SK-N-SH (cell line): Measurements from ENCODE around the gene GPC5. TPM values are rescaled to one million over a fixed set of nuclear protein-coding genes. Genes with fewer than 3 reads are reported as not detected.

Experiments
- CTCF ChIA-PET: fragments of 300-600, 350-600 bp; formaldehyde crosslinking; extraction: SDS; loops from one replicate; lab custom pipeline; 2021; lab: Yijun Ruan, JAX
- POLR2A ChIA-PET: fragments of 350-600 bp; sonication (Branson Sonifier 250); formaldehyde crosslinking; extraction: SDS; loops from one replicate; lab custom pipeline; 2020; ENCODE audit warnings: antibody characterized with exemption, inconsistent platforms; lab: Yijun Ruan, JAX
- DNase-seq: peaks from one replicate; pipeline ENCODE4 v3.0.0; 2012
- H2AFZ ChIP-seq: fragments of 200-600 bp; sonication (generic); 2 replicates; pipeline ENCODE4 v1.8.1; 2016; ENCODE audit warnings: antibody characterized with exemption, mild to moderate bottlenecking, low read depth
- H3F3A ChIP-seq: fragments of 200-600 bp; sonication (generic); replicated peaks from 2 replicates; pipeline ENCODE3; 2016; ENCODE audit warnings: antibody characterized with exemption, mild to moderate bottlenecking; ENCODE audit not compliant: insufficient read depth
- H3K27ac ChIP-seq, 2 experiments: fragments of 200-500 bp in 1 of 2; fragments of 200-600 bp in 1 of 2; sonication (Bioruptor generic) in 1 of 2; sonication (generic), shearing (Covaris generic) in 1 of 2; 2 replicates each; pipeline versions ENCODE4 v1.5.1 to v1.6.1; 2014 to 2016; ENCODE audit warnings: low read depth in 2 of 2, inconsistent platforms in 1 of 2, low read length in 1 of 2, mild to moderate bottlenecking in 1 of 2, mixed read lengths in 1 of 2
- H3K27me3 ChIP-seq: fragments of 200-600 bp; sonication (generic), shearing (Covaris generic); 2 replicates; pipeline ENCODE4 v1.6.1; 2016; ENCODE audit warnings: mixed run types; ENCODE audit not compliant: insufficient read depth
- H3K36me3 ChIP-seq, 2 experiments: fragments of 200-500 bp in 1 of 2; fragments of 200-600 bp in 1 of 2; sonication (Bioruptor generic) in 1 of 2; sonication (generic) in 1 of 2; replicated peaks in 1 of 2; 2 replicates each; pipeline versions ENCODE3 to v1.5.1; 2014 to 2016; ENCODE audit warnings: low read length in 1 of 2, mild to moderate bottlenecking in 1 of 2; ENCODE audit not compliant: insufficient read depth in 2 of 2, control insufficient read depth in 1 of 2
- H3K4me1 ChIP-seq, 2 experiments: fragments of 200-500 bp in 1 of 2; fragments of 200-600 bp in 1 of 2; sonication (Bioruptor generic) in 1 of 2; sonication (generic), shearing (Covaris generic) in 1 of 2; 2 replicates each; pipeline versions ENCODE4 v1.5.1 to v1.6.1; 2014 to 2016; ENCODE audit warnings: low read depth in 1 of 2, low read length in 1 of 2, mixed run types in 1 of 2; ENCODE audit not compliant: insufficient read depth in 2 of 2, control insufficient read depth in 1 of 2
- H3K4me2 ChIP-seq: fragments of 200-600 bp; sonication (generic), shearing (Covaris generic); 2 replicates; pipeline ENCODE4 v1.6.1; 2017; ENCODE audit warnings: mixed run types
- H3K4me3 ChIP-seq, 2 experiments: fragments of 200-500 bp in 1 of 2; fragments of 200-600 bp in 1 of 2; sonication (Bioruptor generic) in 1 of 2; sonication (generic), shearing (Covaris generic) in 1 of 2; 2 replicates each; pipeline versions ENCODE4 v1.5.1 to v1.8.1; 2014 to 2016; ENCODE audit warnings: low read depth in 2 of 2, inconsistent platforms in 1 of 2, low read length in 1 of 2, mild to moderate bottlenecking in 1 of 2, mixed read lengths in 1 of 2, moderate library complexity in 1 of 2
- H3K79me2 ChIP-seq: fragments of 200-600 bp; sonication (generic); 2 replicates; pipeline ENCODE4 v1.8.1; 2017; ENCODE audit warnings: mild to moderate bottlenecking; ENCODE audit not compliant: insufficient read depth
- H3K9ac ChIP-seq: fragments of 200-600 bp; sonication (generic); 2 replicates; pipeline ENCODE4 v1.6.1; 2017; ENCODE audit warnings: mixed run types
- H3K9me2 ChIP-seq: fragments of 200-600 bp; sonication (generic); 2 replicates; pipeline ENCODE4 v1.6.1; 2017; ENCODE audit warnings: mixed run types
- H3K9me3 ChIP-seq: fragments of 200-600 bp; sonication (generic); 2 replicates; pipeline ENCODE4 v1.6.1; 2017; ENCODE audit warnings: mixed run types, mild to moderate bottlenecking, moderate library complexity
- H4K20me1 ChIP-seq: fragments of 200-600 bp; sonication (generic); 2 replicates; pipeline ENCODE4 v1.6.1; 2017; ENCODE audit warnings: mild to moderate bottlenecking, mixed run types; ENCODE audit not compliant: insufficient read depth
- ELF1 ChIP-seq: IDR thresholded peaks from 2 replicates; pipeline ENCODE4 v1.4.0; 2012
- EP300 ChIP-seq, 2 experiments: IDR thresholded peaks; 2 replicates each; pipeline versions ENCODE4 v1.4.0 to v1.6.1; 2012; ENCODE audit warnings: borderline replicate concordance in 1 of 2, low read depth in 1 of 2, low read length in 1 of 2
- FOSL2 ChIP-seq: IDR thresholded peaks from 2 replicates; pipeline ENCODE4 v1.4.0; 2012; ENCODE audit warnings: low read depth, mild to moderate bottlenecking, moderate library complexity, borderline replicate concordance
- GABPA ChIP-seq: IDR thresholded peaks from 2 replicates; pipeline ENCODE4 v1.4.0; 2012; ENCODE audit warnings: low read depth, mild to moderate bottlenecking
- GATA2 ChIP-seq: sonication (generic); formaldehyde crosslinking; IDR thresholded peaks from 2 replicates; pipeline ENCODE4 v1.5.0; 2020; ENCODE audit warnings: mild to moderate bottlenecking, missing genetic modification reagents
- NFIC ChIP-seq: IDR thresholded peaks from 2 replicates; pipeline ENCODE4 v1.4.0; 2012; ENCODE audit warnings: borderline replicate concordance
- RAD21 ChIP-seq: IDR thresholded peaks from 2 replicates; pipeline ENCODE4 v1.6.1; 2012; ENCODE audit warnings: mild to moderate bottlenecking, low read length
- SIN3A ChIP-seq: IDR thresholded peaks from 2 replicates; pipeline ENCODE4 v1.6.1; 2012; ENCODE audit warnings: low read depth, mild to moderate bottlenecking, low read length, moderate library complexity, borderline replicate concordance
- TCF12 ChIP-seq: IDR thresholded peaks from 2 replicates; pipeline ENCODE4 v1.4.0; 2012
- WGBS: methylation state at CpG from one replicate; pipeline ENCODE4 v1.1.6; 2017; ENCODE audit warnings: low lambda C conversion rate; 5-methylcytosine and 5-hydroxymethylcytosine counted together
- polyA plus RNA-seq, 3 experiments: library from polyadenylated mRNA; depleted of rRNA; stranded (reverse); fragments of >200 nt; gene quantifications; 2 replicates each; pipeline ENCODE4 v1.2.3, GENCODE V29; 2012
- TF ChIP-seq, protein P1 (sequence below): fragments of 200-600 bp; sonication (generic); IDR thresholded peaks from 2 replicates; pipeline ENCODE4 v1.6.1; 2017; ENCODE audit warnings: antibody characterized with exemption, mild to moderate bottlenecking, moderate library complexity

Gene GPC5
- polyA plus RNA-seq, 1 of the 3 experiments (the other 2 are of a cell fraction), result 0.03 TPM

DNA sequence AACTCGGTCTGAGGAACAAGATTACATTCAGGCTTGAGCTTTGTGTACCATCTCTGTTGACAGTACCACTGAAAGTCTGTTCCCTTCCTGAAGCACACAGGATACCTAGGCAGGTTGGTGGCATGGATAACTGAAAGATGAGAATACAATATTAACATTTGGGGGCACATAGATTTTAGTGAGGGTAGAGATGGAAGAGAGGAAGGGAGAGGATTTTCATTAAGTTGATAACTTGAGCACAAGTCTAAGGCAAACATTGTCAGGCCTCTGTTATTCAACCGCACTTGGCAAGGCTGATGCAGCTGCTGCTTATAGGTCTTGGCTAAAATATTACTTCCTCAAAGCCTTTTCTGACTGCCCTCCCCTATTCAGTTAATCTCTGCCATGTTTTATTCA lies 40.0 kb upstream of the GPC5 start (continued):
- TF ChIP-seq, protein P1, sequence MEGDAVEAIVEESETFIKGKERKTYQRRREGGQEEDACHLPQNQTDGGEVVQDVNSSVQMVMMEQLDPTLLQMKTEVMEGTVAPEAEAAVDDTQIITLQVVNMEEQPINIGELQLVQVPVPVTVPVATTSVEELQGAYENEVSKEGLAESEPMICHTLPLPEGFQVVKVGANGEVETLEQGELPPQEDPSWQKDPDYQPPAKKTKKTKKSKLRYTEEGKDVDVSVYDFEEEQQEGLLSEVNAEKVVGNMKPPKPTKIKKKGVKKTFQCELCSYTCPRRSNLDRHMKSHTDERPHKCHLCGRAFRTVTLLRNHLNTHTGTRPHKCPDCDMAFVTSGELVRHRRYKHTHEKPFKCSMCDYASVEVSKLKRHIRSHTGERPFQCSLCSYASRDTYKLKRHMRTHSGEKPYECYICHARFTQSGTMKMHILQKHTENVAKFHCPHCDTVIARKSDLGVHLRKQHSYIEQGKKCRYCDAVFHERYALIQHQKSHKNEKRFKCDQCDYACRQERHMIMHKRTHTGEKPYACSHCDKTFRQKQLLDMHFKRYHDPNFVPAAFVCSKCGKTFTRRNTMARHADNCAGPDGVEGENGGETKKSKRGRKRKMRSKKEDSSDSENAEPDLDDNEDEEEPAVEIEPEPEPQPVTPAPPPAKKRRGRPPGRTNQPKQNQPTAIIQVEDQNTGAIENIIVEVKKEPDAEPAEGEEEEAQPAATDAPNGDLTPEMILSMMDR, result no peak

DNA sequence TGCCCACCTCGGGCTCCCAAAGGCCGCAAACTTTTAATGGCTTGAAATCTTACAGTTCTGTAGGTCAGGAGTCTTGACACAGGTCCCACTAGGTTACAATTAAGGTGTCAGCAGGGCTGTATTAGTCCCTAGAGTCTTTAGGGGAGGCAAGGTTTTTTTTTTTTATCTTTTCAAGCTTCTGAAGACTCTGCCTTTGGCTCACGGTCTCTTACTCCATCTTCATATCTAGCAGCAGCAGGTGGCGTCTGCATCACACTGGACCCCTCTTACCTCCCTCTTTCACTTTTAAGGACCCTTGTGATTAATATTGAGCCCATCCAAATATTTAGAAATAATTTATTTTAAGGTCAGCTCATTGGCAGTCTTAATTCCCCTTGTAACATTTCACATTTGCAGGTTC lies 39.3 kb upstream of the GPC5 start:
- H3K79me2 ChIP-seq, result no peaks in the 10 kb centered on the region
- no peaks in the 10 kb centered on the region; a peak in 1 of 4 replicates for H3K4me1 ChIP-seq
- H2AFZ ChIP-seq, result no peak overlapping the region
- H3K9me3 ChIP-seq, result no peaks in the 10 kb centered on the region
- WGBS, result 93% methylated on average over 4 of the region's 4 CpGs
- H3F3A ChIP-seq, result peaks cover 18% of the 10 kb centered on the region
- H3K4me3 ChIP-seq, result no peak overlapping the region
- no peak overlapping the region for H3K27ac ChIP-seq
- no peak overlapping the region for H3K4me2 ChIP-seq
- ChIA-PET CTCF (interaction anchor here (1.1 to 2.1 kb wide), 2 partner anchors 19 to 423 kb away, joined by 3 to 8 read pairs; no protein-coding TSS in a partner anchor), POLR2A (interaction anchor here (1.1 kb wide), 1 partner anchor 415 kb away, joined by 3 read pairs; no protein-coding TSS in a partner anchor)
- H4K20me1 ChIP-seq, result peaks cover 7% of the 10 kb centered on the region; the same call in 1 of the 2 replicates
- no peaks in the 10 kb centered on the region for H3K9me2 ChIP-seq
- peaks cover 21 to 39% of the 10 kb centered on the region in 2 experiments for H3K36me3 ChIP-seq
- TF ChIP-seq TCF12, result no peak
- no peak for TF ChIP-seq FOSL2
- no peak for TF ChIP-seq EP300 (IDR thresholded peaks at IDR 0.05; ENCODE audit: borderline replicate concordance in 1 of 2, low read depth in 1 of 2, low read length in 1 of 2)
- no peak for TF ChIP-seq GABPA
- no peak for TF ChIP-seq GATA2 (CRISPR knock-in tag)
- TF ChIP-seq ELF1, result no peak
- TF ChIP-seq NFIC, result no peak
- TF ChIP-seq RAD21, result no peak
- DNase-seq, result no peak
- H3K27me3 ChIP-seq, result no peaks in the 10 kb centered on the region
- H3K9ac ChIP-seq, result no peak overlapping the region

DNA sequence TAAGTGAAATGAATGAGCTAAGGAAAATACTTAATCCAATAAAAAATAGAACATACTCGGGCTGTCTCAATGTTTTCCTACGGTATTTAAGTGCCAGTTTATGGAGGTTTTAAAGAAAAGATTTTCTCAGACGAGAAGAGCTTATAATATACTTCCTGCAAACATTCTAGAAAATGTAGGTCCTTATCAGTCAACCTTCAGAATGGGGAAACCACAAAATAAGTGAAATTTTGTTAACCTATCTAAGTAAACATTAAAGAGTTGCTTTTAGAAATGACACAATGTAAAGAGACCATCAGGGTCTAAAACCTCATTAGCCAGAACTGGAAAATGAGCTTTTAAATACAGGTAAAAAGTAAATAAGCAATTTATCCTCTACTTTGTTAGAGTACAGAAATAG lies 38.8 kb upstream of the GPC5 start:
- 74% methylated on average over 3 of the region's 3 CpGs for WGBS

More for the DNA sequence above, 38.8 kb upstream of the GPC5 start:
- H2AFZ ChIP-seq, result no peak overlapping the region
- POLR2A ChIA-PET, result no interaction called here
- H3K4me1 ChIP-seq, result no peaks in the 10 kb centered on the region; a peak in 1 of 4 replicates
- H3K9me3 ChIP-seq, result no peaks in the 10 kb centered on the region
- H3F3A ChIP-seq, result peaks cover 14% of the 10 kb centered on the region
- no peak for TF ChIP-seq SIN3A
- H3K27ac ChIP-seq, result no peak overlapping the region
- CTCF ChIA-PET, result interaction anchor here (1.1 to 2.1 kb wide), 2 partner anchors 19 to 422 kb away, joined by 3 to 8 read pairs; no protein-coding TSS in a partner anchor
- H3K9me2 ChIP-seq, result no peaks in the 10 kb centered on the region
- H3K79me2 ChIP-seq, result no peaks in the 10 kb centered on the region
- no peak overlapping the region for H3K4me2 ChIP-seq
- 0 out of 2 replicates have a peak, but pooled peaks cover 3% of the 10 kb centered on the region for H4K20me1 ChIP-seq
- peaks cover 19 to 33% of the 10 kb centered on the region in 2 experiments for H3K36me3 ChIP-seq
- no peak overlapping the region for H3K4me3 ChIP-seq
- no peak for DNase-seq
- H3K9ac ChIP-seq, result no peak overlapping the region
- no peaks in the 10 kb centered on the region for H3K27me3 ChIP-seq
